ENCODE results near the gene CARD11. TPM values are rescaled to one million over a fixed set of nuclear protein-coding genes. Genes with fewer than 3 reads are reported as not detected.
"Not testable (repeated sequence)": the region's sequence is repeated elsewhere in the genome, so short reads cannot be mapped to it uniquely, and the experiment has no call there.

Gene CARD11
- total RNA-seq, 1 donor from 2014 or later = 1.4 TPM

DNA sequence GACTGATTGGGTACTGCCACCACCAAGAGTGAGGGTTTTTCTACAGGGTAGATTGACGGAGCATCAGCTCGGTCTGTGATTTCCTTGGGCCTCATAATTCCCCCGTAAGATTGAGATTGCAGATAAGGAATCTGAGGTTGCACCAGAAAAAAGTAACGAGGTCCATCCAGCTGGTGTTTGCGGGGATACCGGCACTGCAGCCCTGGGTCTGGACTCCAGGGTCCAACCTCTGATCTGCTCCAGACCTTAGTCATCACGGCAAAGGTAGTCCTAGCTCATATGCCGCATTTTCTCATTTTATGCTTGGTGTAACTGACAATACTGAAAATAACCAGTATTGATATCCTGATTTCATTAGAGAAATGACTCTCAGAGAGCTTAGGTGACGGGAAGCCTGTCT lies 3.9 kb downstream of the CARD11 start:
- Mint-ChIP-seq H3K27ac (ENCODE audit: unreplicated experiment) (no peak overlapping the region), H3K36me3 (ENCODE audit: unreplicated experiment) (peaks cover 7% of the 10 kb centered on the region), H3K9me3 (ENCODE audit: unreplicated experiment) (peaks cover 8% of the 10 kb centered on the region), H3K27me3 (ENCODE audit: unreplicated experiment) (peaks cover 13% of the 10 kb centered on the region), H3K4me1 (ENCODE audit: low read depth, unreplicated experiment) (no peaks in the 10 kb centered on the region), H3K4me3 (ENCODE audit: unreplicated experiment) (no peak overlapping the region)
- TF ChIP-seq, protein P1, sequence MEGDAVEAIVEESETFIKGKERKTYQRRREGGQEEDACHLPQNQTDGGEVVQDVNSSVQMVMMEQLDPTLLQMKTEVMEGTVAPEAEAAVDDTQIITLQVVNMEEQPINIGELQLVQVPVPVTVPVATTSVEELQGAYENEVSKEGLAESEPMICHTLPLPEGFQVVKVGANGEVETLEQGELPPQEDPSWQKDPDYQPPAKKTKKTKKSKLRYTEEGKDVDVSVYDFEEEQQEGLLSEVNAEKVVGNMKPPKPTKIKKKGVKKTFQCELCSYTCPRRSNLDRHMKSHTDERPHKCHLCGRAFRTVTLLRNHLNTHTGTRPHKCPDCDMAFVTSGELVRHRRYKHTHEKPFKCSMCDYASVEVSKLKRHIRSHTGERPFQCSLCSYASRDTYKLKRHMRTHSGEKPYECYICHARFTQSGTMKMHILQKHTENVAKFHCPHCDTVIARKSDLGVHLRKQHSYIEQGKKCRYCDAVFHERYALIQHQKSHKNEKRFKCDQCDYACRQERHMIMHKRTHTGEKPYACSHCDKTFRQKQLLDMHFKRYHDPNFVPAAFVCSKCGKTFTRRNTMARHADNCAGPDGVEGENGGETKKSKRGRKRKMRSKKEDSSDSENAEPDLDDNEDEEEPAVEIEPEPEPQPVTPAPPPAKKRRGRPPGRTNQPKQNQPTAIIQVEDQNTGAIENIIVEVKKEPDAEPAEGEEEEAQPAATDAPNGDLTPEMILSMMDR (IDR thresholded peaks at IDR 0.05; ENCODE audit: partially characterized antibody, unreplicated experiment) = no peak
- no peak for DNase-seq

DNA sequence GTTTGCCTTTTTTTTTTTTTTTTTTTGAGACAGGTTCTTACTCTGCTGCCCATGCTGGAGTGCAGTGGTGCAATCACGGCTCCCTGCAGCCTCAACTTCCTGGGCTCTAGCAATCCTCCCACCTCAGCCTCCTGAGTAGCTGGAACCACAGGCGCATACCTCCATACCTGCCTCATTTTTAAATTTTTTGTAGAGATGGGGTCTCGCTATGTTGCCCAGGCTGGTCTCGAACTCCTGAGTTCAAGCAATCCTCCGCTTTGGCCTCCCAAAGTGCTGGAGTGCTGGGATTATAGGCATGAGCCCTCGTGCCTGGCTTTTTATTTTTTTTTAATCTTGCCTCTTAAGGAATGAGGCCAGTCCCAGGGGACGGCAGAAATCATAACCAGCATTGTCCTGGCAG lies 5.7 kb downstream of the CARD11 start:
- H3K4me1 Mint-ChIP-seq (ENCODE audit: low read depth, unreplicated experiment); H3K27ac Mint-ChIP-seq (ENCODE audit: unreplicated experiment); H3K9me3 Mint-ChIP-seq (ENCODE audit: unreplicated experiment); H3K36me3 Mint-ChIP-seq (ENCODE audit: unreplicated experiment); H3K4me3 Mint-ChIP-seq (ENCODE audit: unreplicated experiment); DNase-seq: not testable (repeated sequence)
- peaks cover 11% of the 10 kb centered on the region for H3K27me3 Mint-ChIP-seq (ENCODE audit: unreplicated experiment)

DNA sequence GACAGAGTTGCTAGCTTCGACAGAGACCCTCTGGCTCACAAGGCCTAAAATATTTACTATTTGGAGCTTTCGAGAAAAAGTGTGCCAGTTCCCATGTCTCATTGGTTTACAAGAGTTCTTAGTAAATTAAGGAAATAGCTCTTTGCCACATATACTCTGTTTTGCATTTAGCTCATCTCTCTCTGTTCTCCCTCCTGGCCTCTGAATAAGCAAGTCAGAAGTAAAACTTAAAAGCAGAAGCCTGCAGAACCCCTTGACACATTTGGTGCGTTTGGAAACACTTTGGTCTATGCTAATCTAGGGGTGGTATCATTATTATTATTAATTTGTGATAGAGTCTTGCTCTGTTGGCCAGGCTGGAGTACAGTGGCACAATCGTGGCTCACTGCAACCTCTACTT lies 6.4 kb downstream of the CARD11 start:
- Mint-ChIP-seq H3K9me3 (ENCODE audit: unreplicated experiment) (peaks cover 10% of the 10 kb centered on the region), H3K36me3 (ENCODE audit: unreplicated experiment) (peaks cover 7% of the 10 kb centered on the region), H3K4me1 (ENCODE audit: low read depth, unreplicated experiment) (peaks cover 3% of the 10 kb centered on the region), H3K4me3 (ENCODE audit: unreplicated experiment) (no peak overlapping the region), H3K27me3 (ENCODE audit: unreplicated experiment) (peaks cover 11% of the 10 kb centered on the region), H3K27ac (ENCODE audit: unreplicated experiment) (no peak overlapping the region)
- TF ChIP-seq, protein P1 (IDR thresholded peaks at IDR 0.05; ENCODE audit: partially characterized antibody, unreplicated experiment) = no peak
- DNase-seq = no peak

DNA sequence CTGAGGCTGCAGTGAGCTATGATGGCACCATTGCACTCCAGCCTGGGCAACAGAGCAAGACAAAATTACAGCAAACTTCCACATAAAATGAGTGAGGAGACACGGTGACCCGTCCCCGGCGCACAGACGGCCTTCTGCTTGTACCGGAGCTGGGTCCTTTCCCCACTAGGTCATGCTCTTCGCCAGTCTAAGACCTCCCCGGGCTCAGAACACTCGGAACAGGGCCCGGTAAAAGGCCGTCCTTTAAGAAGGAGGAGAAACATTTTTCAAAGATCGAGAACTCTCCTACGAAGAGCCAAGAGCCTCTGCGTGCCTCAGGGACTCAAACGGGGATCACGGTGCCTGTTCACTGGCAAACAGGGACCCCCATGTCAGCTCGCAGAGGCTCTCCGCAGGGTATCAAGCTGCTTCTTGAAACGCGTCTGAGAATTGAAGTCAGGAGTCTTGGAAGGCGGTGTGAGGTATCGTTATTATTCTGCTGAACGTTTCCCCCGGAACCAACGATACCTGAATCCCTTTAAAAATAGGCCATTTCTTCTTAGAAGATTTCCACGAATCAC lies 9.0 kb downstream of the CARD11 start:
- H3K27ac Mint-ChIP-seq (ENCODE audit: unreplicated experiment) = no peak overlapping the region
- DNase-seq = no peak
- peaks cover 2% of the 10 kb centered on the region for H3K27me3 Mint-ChIP-seq (ENCODE audit: unreplicated experiment)
- peaks cover 4% of the 10 kb centered on the region for H3K9me3 Mint-ChIP-seq (ENCODE audit: unreplicated experiment)
- H3K4me1 Mint-ChIP-seq (ENCODE audit: low read depth, unreplicated experiment) = peaks cover 7% of the 10 kb centered on the region
- TF ChIP-seq, protein P1 (IDR thresholded peaks at IDR 0.05; ENCODE audit: partially characterized antibody, unreplicated experiment) = no peak
- H3K36me3 Mint-ChIP-seq (ENCODE audit: unreplicated experiment) = peaks cover 2% of the 10 kb centered on the region
- no peak overlapping the region for H3K4me3 Mint-ChIP-seq (ENCODE audit: unreplicated experiment)

DNA sequence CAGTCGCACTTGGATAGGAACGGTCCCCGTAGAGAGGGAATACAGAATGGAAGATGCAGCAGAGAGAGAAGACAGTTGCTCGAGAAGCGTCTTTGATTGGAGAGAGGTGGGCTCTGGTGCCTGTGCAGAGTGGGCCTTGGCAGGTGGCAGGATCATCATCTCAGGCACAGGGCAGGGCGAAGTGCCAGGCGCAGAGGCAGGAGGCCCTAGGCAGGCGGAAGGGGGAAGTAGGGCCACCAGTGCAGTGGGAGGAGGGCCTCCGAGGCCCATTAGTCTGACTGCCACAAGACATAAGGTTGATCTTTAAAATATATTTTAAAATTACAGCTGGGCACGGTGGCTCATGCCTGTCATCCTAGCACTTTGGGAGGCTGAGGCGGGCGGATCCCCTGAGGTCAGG lies 10.1 kb downstream of the CARD11 start:
- Mint-ChIP-seq H3K27me3 (ENCODE audit: unreplicated experiment) (peaks cover 2% of the 10 kb centered on the region), H3K4me3 (ENCODE audit: unreplicated experiment) (no peak overlapping the region), H3K4me1 (ENCODE audit: low read depth, unreplicated experiment) (peaks cover 15% of the 10 kb centered on the region), H3K9me3 (ENCODE audit: unreplicated experiment) (peaks cover 5% of the 10 kb centered on the region), H3K27ac (ENCODE audit: unreplicated experiment) (no peak overlapping the region), H3K36me3 (ENCODE audit: unreplicated experiment) (no peaks in the 10 kb centered on the region)
- TF ChIP-seq, protein P1 (IDR thresholded peaks at IDR 0.05; ENCODE audit: partially characterized antibody, unreplicated experiment) = no peak
- DNase-seq = no peak
